ENCODE measurements around the gene DAG1. TPM values are rescaled to one million over a fixed set of nuclear protein-coding genes. Genes with fewer than 3 reads are reported as not detected.

DAG1 gene
- total RNA-seq, 1 donor from 2014 or later, result 88.2 TPM

- no peak overlapping the region for H3K27ac ChIP-seq
- H3K36me3 ChIP-seq, result peaks cover 26% of the 10 kb centered on the region
- H3K27me3 ChIP-seq, result no peaks in the 10 kb centered on the region
- H3K4me1 ChIP-seq, result peaks cover 6% of the 10 kb centered on the region
- intact Hi-C loops (cut with DNase I), result no loop called here
- H3K4me3 ChIP-seq, result no peak overlapping the region
- DNase-seq (no peak), ATAC-seq (no peak)
- TF ChIP-seq CTCF (IDR thresholded peaks at IDR 0.05), result no peak
- no peaks in the 10 kb centered on the region for H3K9me3 ChIP-seq
These were observed 64.7 kb downstream of the DAG1 start for GRCh38 chr3:49534581-49535441.

- no peak for DNase-seq
- no peak for TF ChIP-seq CTCF (IDR thresholded peaks at IDR 0.05)
- intact Hi-C loops (cut with DNase I), result no loop called here
- H3K27ac ChIP-seq, result no peak overlapping the region
- no peaks in the 10 kb centered on the region for H3K27me3 ChIP-seq
- no peaks in the 10 kb centered on the region for H3K9me3 ChIP-seq
- H3K4me3 ChIP-seq, result no peak overlapping the region
- H3K36me3 ChIP-seq, result peaks cover 18% of the 10 kb centered on the region
- ATAC-seq, result no peak
- peaks cover 13% of the 10 kb centered on the region for H3K4me1 ChIP-seq
These were observed 66.2 kb downstream of the DAG1 start for GRCh38 chr3:49535971-49536874.

- H3K4me1 ChIP-seq, result peaks cover 13% of the 10 kb centered on the region
- ATAC-seq, result no peak
- peaks cover 11% of the 10 kb centered on the region for H3K36me3 ChIP-seq
- no peaks in the 10 kb centered on the region for H3K27me3 ChIP-seq
- DNase-seq, result no peak
- H3K9me3 ChIP-seq, result no peaks in the 10 kb centered on the region
- no peak for TF ChIP-seq CTCF (IDR thresholded peaks at IDR 0.05)
- no peak overlapping the region for H3K4me3 ChIP-seq
- intact Hi-C loops (cut with DNase I), result no loop called here
- H3K27ac ChIP-seq, result no peak overlapping the region
These were observed 66.9 kb downstream of the DAG1 start for GRCh38 chr3:49536875-49537533.

GRCh38 chr3:49539659-49540560, 69.8 kb downstream of the DAG1 start:
- H3K27me3 ChIP-seq, result no peaks in the 10 kb centered on the region
- peak; percentile 86 for TF ChIP-seq CTCF (IDR thresholded peaks at IDR 0.05)
- H3K27ac ChIP-seq, result peak overlapping the region; percentile 59
- peaks cover 13% of the 10 kb centered on the region for H3K4me1 ChIP-seq
- H3K4me3 ChIP-seq, result peak overlapping the region; percentile 53
- no peaks in the 10 kb centered on the region for H3K36me3 ChIP-seq
- ATAC-seq (peak; percentile 98), DNase-seq (peak; percentile 98)
- intact Hi-C loops (cut with DNase I), result no loop called here
- H3K9me3 ChIP-seq, result no peaks in the 10 kb centered on the region
